Right lobe of liver (tissue), 6 donors: ENCODE results near the gene SNX3. TPM values are rescaled to one million over a fixed set of nuclear protein-coding genes. Genes with fewer than 3 reads are reported as not detected.
"Not testable (repeated sequence)": the region's sequence is repeated elsewhere in the genome, so short reads cannot be mapped to it uniquely, and the experiment has no call there.

Experiments used
- ATAC-seq, 4 donors: fragments of 200-7000 bp; cut with Tn5 transposase; one replicate each; pipeline ENCODE4 v1.9.1; 2020; ENCODE audit warnings: mild to moderate bottlenecking in 4 of 4, moderate library complexity in 4 of 4
- DNase-seq, 3 donors: peaks; one replicate each; pipeline ENCODE4 v3.0.0-alpha.2; 2020
- H3K27ac ChIP-seq, 3 donors: fragments of 200-600 bp; one replicate each; pipeline ENCODE4 v1.8.0; 2022
- H3K27me3 ChIP-seq, 2 donors: fragments of 200-600 bp; one replicate each; pipeline ENCODE4 v1.8.0; 2022
- H3K36me3 ChIP-seq, 4 donors: fragments of 200-600 bp; sonication (generic) in 1 of 4; one replicate each; pipeline versions ENCODE4 v1.5.1 to v1.8.0; 2017 to 2022; ENCODE audit warnings: control low read depth in 1 of 4
- H3K4me1 ChIP-seq, 4 donors: fragments of 200-600 bp; sonication (generic) in 1 of 4; one replicate each; pipeline versions ENCODE4 v1.5.1 to v1.8.0; 2017 to 2022; ENCODE audit warnings: control low read depth in 1 of 4
- H3K4me3 ChIP-seq, 3 donors: fragments of 200-600 bp; one replicate each; pipeline ENCODE4 v1.8.0; 2022
- H3K9me3 ChIP-seq, 4 donors: fragments of 200-600 bp; sonication (generic) in 1 of 4; one replicate each; pipeline versions ENCODE4 v1.5.1 to v1.8.0; 2017 to 2022; ENCODE audit warnings: control low read depth in 1 of 4
- POLR2A ChIP-seq: fragments of 450-650 bp; IDR thresholded peaks from one replicate; pipeline ENCODE4 v1.6.1; 2017; ENCODE audit warnings: antibody characterized with exemption, mild to moderate bottlenecking
- WGBS: methylation state at CpG from one replicate; pipeline ENCODE4 v1.1.6; 2018; ENCODE audit warnings: low coverage, low lambda C conversion rate; ENCODE audit not compliant: insufficient coverage; ENCODE audit errors: missing lambda C conversion rate; 5-methylcytosine and 5-hydroxymethylcytosine counted together
- intact Hi-C, 2 donors: fragments of 100-400 bp; cut with DNase I; formaldehyde crosslinking; loops; one replicate each; pipeline versions ENCODE4 v1.11.2 to v1.14.1; 2022
- total RNA-seq, 6 experiments: library from RNA; depleted of rRNA in 2 of 6; stranded (reverse); fragments of >200 nt in 2 of 6; fragmentation: NEBNext Ultra II Directional in 3 of 6; extraction: Animal tissue kit (Norgen Biotek cat#: 25700) in 3 of 6; gene quantifications; one replicate each; pipeline versions ENCODE4 v1.1.0 to v1.2.4, GENCODE V29; 2016 to 2023
- TF ChIP-seq, protein P1 (sequence below), 4 donors: fragments of 200-600 bp in 3 of 4; fragments of 450-650 bp in 1 of 4; IDR thresholded peaks; one replicate each; pipeline versions ENCODE4 v1.5.1 to v1.8.0; 2016 to 2022; ENCODE audit warnings: antibody characterized with exemption in 4 of 4, mild to moderate bottlenecking in 2 of 4
- donor health status: DM: no; HTN: yes; CAD: no.
- donor health status: DM: no; HTN: no; CAD: no.
- donor health status: DM: no; HTN: no; CAD: no.
- donor health status: DM: no; HTN: yes; CAD: no.
- donor health status: DM: no; HTN: yes; CAD: no.

The SNX3 gene
- total RNA-seq, 6 experiments from 2014 or later = 76.8 to 191 (median 111) TPM

DNA sequence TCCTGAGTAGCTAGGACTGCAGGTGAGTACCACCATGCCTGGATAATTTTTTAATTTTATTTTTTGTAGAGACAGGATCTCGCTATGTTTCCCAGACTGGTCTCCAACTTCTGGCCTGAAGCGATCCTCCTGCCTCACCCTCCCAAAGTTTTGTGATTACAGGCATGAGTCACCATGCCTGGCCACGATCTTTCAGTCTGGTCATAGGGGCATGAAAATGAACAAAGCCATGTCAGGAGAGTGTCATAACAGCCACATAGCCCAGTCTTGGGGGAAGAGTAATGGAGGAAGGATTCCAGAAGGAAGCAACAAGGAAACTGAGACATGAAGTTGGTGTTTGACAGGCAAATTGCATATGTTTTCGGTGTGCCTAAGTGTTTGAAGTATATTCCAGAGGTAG lies 17.0 kb upstream of the SNX3 start:
- H3K36me3 ChIP-seq = no peaks in the 10 kb centered on the region
- H3K27ac ChIP-seq = no peak overlapping the region
- no peaks in the 10 kb centered on the region for H3K27me3 ChIP-seq
- DNase-seq (no peak), ATAC-seq (no peak)
- no peaks in the 10 kb centered on the region for H3K4me1 ChIP-seq
- intact Hi-C loops = no loop called here
- no peaks in the 10 kb centered on the region for H3K9me3 ChIP-seq
- WGBS = 97% methylated on average over 3 of the region's 4 CpGs
- TF ChIP-seq POLR2A = no peak
- TF ChIP-seq, protein P1, sequence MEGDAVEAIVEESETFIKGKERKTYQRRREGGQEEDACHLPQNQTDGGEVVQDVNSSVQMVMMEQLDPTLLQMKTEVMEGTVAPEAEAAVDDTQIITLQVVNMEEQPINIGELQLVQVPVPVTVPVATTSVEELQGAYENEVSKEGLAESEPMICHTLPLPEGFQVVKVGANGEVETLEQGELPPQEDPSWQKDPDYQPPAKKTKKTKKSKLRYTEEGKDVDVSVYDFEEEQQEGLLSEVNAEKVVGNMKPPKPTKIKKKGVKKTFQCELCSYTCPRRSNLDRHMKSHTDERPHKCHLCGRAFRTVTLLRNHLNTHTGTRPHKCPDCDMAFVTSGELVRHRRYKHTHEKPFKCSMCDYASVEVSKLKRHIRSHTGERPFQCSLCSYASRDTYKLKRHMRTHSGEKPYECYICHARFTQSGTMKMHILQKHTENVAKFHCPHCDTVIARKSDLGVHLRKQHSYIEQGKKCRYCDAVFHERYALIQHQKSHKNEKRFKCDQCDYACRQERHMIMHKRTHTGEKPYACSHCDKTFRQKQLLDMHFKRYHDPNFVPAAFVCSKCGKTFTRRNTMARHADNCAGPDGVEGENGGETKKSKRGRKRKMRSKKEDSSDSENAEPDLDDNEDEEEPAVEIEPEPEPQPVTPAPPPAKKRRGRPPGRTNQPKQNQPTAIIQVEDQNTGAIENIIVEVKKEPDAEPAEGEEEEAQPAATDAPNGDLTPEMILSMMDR (IDR thresholded peaks at IDR 0.05) = no peak
- H3K4me3 ChIP-seq = no peak overlapping the region

DNA sequence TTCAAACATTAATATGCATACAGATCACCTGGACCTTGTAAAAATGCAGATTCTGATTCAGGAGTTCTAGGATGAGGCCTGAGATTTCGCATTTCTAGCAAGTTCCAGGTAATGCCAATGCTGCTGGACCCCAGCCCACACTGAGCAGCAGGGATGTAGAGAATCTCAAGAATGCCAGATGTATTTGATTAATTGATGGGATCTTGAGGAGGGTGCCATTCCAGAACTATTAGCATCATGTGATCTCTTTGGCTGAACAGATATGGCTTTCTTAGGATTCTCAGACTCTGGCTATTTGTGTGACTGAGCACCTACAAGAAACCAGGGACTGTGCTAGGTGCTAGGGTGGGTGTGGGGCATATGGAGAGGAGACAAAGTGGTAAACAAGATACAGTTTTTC lies 16.5 kb upstream of the SNX3 start:
- intact Hi-C loops = no loop called here
- Histone ChIP-seq H3K9me3 (no peaks in the 10 kb centered on the region), H3K4me1 (no peaks in the 10 kb centered on the region), H3K36me3 (no peaks in the 10 kb centered on the region), H3K27ac (no peak overlapping the region), H3K4me3 (no peak overlapping the region), H3K27me3 (no peaks in the 10 kb centered on the region)
- ATAC-seq = no peak
- DNase-seq = no peak
- WGBS = 67% methylated on average over 1 of the region's 1 CpG
- TF ChIP-seq POLR2A = no peak
- TF ChIP-seq, protein P1 (IDR thresholded peaks at IDR 0.05) = no peak

DNA sequence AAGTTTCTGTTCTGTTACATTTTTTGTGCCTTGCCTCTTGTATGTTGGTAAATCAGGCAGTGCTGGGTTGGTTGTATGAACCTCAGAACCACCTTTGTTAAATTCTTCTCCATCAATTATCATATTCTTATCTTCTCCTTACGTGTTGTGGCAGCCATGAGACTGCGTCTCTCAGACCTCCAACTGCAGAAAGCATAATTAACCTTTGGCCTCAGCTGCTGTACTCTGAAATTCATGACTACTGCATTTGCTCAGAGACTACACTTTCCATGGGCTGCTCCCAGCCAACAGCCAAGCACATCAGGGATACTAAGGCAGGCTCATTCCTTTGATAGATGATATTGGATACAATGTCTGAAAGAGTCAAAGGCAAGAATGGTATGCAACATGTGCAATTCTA lies 15.1 kb upstream of the SNX3 start:
- no peak for TF ChIP-seq POLR2A
- TF ChIP-seq, protein P1 (IDR thresholded peaks at IDR 0.05) = no peak
- H3K27ac ChIP-seq = no peak overlapping the region
- intact Hi-C loops = no loop called here
- ATAC-seq (no peak), DNase-seq (no peak)
- no peaks in the 10 kb centered on the region for H3K36me3 ChIP-seq
- no peaks in the 10 kb centered on the region for H3K4me1 ChIP-seq
- H3K27me3 ChIP-seq = no peaks in the 10 kb centered on the region
- no peaks in the 10 kb centered on the region for H3K9me3 ChIP-seq
- WGBS = 58% methylated on average over 2 of the region's 2 CpGs
- H3K4me3 ChIP-seq = no peak overlapping the region

DNA sequence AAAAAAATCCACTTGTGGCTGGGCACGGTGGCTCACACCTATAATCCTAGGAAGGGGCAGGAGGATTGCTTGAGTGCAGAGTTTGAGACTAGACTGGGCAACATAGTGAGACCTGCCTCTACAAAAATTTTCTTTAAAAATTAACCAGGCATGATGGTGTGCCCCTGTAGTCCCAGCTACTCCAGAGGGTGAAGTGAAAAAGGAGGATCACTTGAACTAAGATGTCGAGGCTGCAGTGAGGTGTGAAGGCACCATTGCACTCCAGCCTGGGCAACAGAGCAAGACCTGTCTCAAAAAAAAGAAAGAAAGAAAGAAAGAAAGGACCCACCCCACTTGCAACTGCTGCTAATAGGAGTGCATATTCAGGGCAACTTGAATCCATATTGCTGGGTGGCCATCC lies 13.7 kb upstream of the SNX3 start:
- 83% methylated on average over 2 of the region's 2 CpGs for WGBS
- Histone ChIP-seq H3K9me3 (no peaks in the 10 kb centered on the region), H3K4me1 (no peaks in the 10 kb centered on the region), H3K36me3 (no peaks in the 10 kb centered on the region), H3K27me3 (no peaks in the 10 kb centered on the region), H3K4me3 (no peak overlapping the region), H3K27ac (no peak overlapping the region)
- TF ChIP-seq, protein P1 (IDR thresholded peaks at IDR 0.05) = no peak
- TF ChIP-seq POLR2A = no peak
- intact Hi-C loops = no loop called here
- ATAC-seq (no peak), DNase-seq (no peak)

DNA sequence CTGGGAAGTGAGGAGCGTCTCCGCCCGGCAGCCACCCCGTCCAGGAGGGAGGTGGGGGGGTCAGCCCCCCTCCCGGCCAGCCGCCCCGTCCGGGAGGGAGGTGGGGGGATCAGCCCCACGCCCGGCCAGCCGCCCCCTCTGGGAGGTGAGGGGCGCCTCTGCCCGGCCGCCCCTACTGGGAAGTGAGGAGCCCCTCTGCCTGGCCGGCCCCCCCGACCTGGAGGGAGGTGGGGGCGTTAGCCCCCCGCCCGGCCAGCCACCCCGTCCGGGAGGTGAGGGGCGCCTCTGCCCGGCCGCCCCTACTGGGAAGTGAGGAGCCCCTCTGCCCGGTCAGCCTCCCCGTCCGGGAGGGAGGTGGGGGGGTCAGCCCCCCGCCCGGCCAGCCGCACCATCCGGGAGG lies 9.1 kb upstream of the SNX3 start:
- H3K4me3 ChIP-seq, H3K27ac ChIP-seq, H3K36me3 ChIP-seq, DNase-seq, H3K4me1 ChIP-seq, H3K9me3 ChIP-seq, ATAC-seq, intact Hi-C loops, H3K27me3 ChIP-seq: not testable (repeated sequence)
- no CpG with 5 or more reads among the region's 31 CpGs for WGBS
